Thyroid gland (tissue), 4 donors: ENCODE results near the gene ANKRD27. TPM values are rescaled to one million over a fixed set of nuclear protein-coding genes. Genes with fewer than 3 reads are reported as not detected.

Source experiments
- DNase-seq, 2 donors: peaks; one replicate each; pipeline ENCODE4 v3.0.0-alpha.2; 2019
- H3K27ac ChIP-seq, 3 donors: fragments of 200-600 bp; sonication (generic); 1 replicate in 2 of 3; 2 replicates in 1 of 3; pipeline ENCODE4 v1.5.1; 2016 to 2019; ENCODE audit warnings: mild to moderate bottlenecking in 1 of 3, moderate library complexity in 1 of 3
- H3K27me3 ChIP-seq: fragments of 200-600 bp; sonication (generic); one replicate; pipeline ENCODE4 v1.5.1; 2019
- H3K36me3 ChIP-seq, 2 donors: fragments of 200-600 bp; sonication (generic); one replicate each; pipeline ENCODE4 v1.5.1; 2016 to 2019
- H3K4me1 ChIP-seq, 2 donors: fragments of 200-600 bp; sonication (generic); one replicate each; pipeline ENCODE4 v1.5.1; 2017 to 2019
- H3K4me3 ChIP-seq, 3 donors: fragments of 200-600 bp; sonication (generic); replicated peaks in 1 of 3; 1 replicate in 2 of 3; 2 replicates in 1 of 3; pipeline ENCODE4 v1.5.1; 2016; ENCODE audit warnings: mild to moderate bottlenecking in 1 of 3
- H3K9me3 ChIP-seq: fragments of 200-600 bp; sonication (generic); one replicate; pipeline ENCODE4 v1.5.1; 2017
- CTCF ChIP-seq, 6 experiments: fragments of 200-600 bp in 3 of 6; fragments of 450-650 bp in 3 of 6; sonication (generic) in 3 of 6; IDR thresholded peaks; one replicate each; pipeline ENCODE4 v1.5.1; 2016 to 2019; ENCODE audit warnings: antibody characterized with exemption in 6 of 6, mild to moderate bottlenecking in 2 of 6, inconsistent platforms in 1 of 6, moderate library complexity in 1 of 6
- POLR2A ChIP-seq, 2 donors: fragments of 450-650 bp; IDR thresholded peaks; one replicate each; pipeline ENCODE4 v1.6.1; 2017; ENCODE audit warnings: antibody characterized with exemption in 2 of 2, mild to moderate bottlenecking in 2 of 2, moderate library complexity in 1 of 2
- WGBS, 2 donors: methylation state at CpG; one replicate each; pipeline ENCODE4 v1.1.5; 2017; 5-methylcytosine and 5-hydroxymethylcytosine counted together
- intact Hi-C: fragments of 100-400 bp; cut with DNase I; formaldehyde crosslinking; loops from one replicate; pipeline ENCODE4 v1.15.1; 2023
- total RNA-seq, 4 donors: library from RNA; depleted of rRNA; stranded (reverse); fragments of >200 nt; gene quantifications; one replicate each; pipeline ENCODE4 v1.2.3, GENCODE V29; 2016

The ANKRD27 gene
- total RNA-seq, 4 donors from 2014 or later, result 29.7 to 64.8 (median 48.7) TPM

- WGBS, 2 donors, result 81 to 89% methylated on average over 12 of the region's 12 CpGs
- intact Hi-C loops, result no loop called here
- H3K36me3 ChIP-seq, result peaks cover 48 to 54% of the 10 kb centered on the region in 2 donors
These were observed 53.0 kb downstream of the ANKRD27 start for GRCh38 chr19:32622002-32622401.

DNA sequence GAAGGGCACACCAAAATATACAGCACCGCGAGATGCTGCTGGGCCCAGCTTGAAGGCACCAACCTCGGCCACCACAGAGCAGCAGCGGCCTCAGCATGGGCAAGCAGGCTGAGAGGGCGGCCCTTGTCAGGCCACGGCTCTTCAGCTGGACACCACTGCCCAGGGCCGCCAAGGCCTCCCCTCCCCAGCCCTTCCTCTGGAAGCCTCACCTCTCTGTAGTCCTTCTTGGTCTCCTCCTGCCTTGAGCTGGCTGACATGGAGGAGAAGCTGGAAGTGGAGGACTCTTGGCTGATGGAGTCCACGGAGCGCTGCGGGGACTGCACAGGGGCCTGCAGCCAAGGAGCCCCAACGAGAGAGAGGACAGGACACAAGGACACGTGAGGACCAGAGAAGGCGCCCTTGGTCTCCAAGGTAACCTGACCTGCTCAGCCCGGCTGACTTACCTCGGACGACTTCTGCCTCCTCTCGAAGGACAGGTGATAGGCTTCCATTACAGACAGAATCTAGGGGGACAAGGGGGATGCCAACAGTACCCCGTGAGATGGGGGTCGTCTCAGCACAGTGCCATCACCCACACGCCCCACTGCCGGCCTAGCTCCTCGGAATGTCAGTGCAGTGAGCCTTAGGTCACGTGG lies 55.8 kb downstream of the ANKRD27 start:
- Histone ChIP-seq H3K27me3 (no peaks in the 10 kb centered on the region), H3K9me3 (no peaks in the 10 kb centered on the region), H3K36me3 (peaks cover 67 to 77% of the 10 kb centered on the region in 2 donors), H3K27ac (no peak overlapping the region), H3K4me1 (no peaks in the 10 kb centered on the region), H3K4me3 (no peak overlapping the region)
- intact Hi-C loops, result no loop called here
- WGBS, 2 donors, result 92 to 93% methylated on average over 18 to 21 of the region's 23 CpGs
- no peak for DNase-seq
- TF ChIP-seq CTCF (IDR thresholded peaks at IDR 0.05), result no peak
- no peak for TF ChIP-seq POLR2A (IDR thresholded peaks at IDR 0.05)

More at GRCh38 chr19:32622002-32622401, 53.0 kb downstream of the ANKRD27 start:
- no peak overlapping the region for H3K27ac ChIP-seq
- no peaks in the 10 kb centered on the region for H3K4me1 ChIP-seq
- no peak overlapping the region for H3K4me3 ChIP-seq
- no peak for DNase-seq
- no peaks in the 10 kb centered on the region for H3K27me3 ChIP-seq
- no peaks in the 10 kb centered on the region for H3K9me3 ChIP-seq
- TF ChIP-seq CTCF (IDR thresholded peaks at IDR 0.05) (no peak), POLR2A (IDR thresholded peaks at IDR 0.05) (no peak)

- H3K36me3 ChIP-seq, result peaks cover 48 to 75% of the 10 kb centered on the region in 2 donors
- TF ChIP-seq CTCF (IDR thresholded peaks at IDR 0.05) (no peak), POLR2A (IDR thresholded peaks at IDR 0.05) (no peak)
- no peak overlapping the region for H3K27ac ChIP-seq
- no peaks in the 10 kb centered on the region for H3K27me3 ChIP-seq
- no peak for DNase-seq
- no peak overlapping the region for H3K4me3 ChIP-seq
- no peaks in the 10 kb centered on the region for H3K4me1 ChIP-seq
- intact Hi-C loops, result no loop called here
- 87 to 88% methylated on average over 11 of the region's 11 CpGs for WGBS, 2 donors
- no peaks in the 10 kb centered on the region for H3K9me3 ChIP-seq
These were observed 59.4 kb downstream of the ANKRD27 start for GRCh38 chr19:32615569-32615968.

DNA sequence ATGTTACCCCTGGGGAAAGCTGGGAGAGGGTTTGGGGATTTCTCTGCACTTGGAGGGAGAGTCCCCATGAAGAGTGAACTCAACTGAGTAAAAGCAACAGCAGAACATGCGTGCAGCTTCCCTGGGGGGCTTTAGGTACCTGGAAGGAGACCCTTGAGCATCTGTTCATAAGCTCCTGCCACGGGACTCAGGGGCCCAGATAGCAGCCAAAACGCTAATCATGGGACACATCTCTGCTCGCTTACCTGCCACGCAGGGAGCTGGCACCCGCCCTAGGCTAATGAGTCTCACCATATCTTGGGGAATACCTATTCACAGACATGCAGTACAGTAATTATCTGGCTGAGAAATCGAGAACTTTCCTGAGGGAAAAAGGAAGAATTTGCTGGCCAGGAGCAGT lies 60.1 kb downstream of the ANKRD27 start:
- intact Hi-C loops, result no loop called here
- 96 to 97% methylated on average over 7 of the region's 7 CpGs for WGBS, 2 donors
- no peaks in the 10 kb centered on the region for H3K27me3 ChIP-seq
- H3K27ac ChIP-seq, result no peak overlapping the region
- no peak overlapping the region for H3K4me3 ChIP-seq
- no peaks in the 10 kb centered on the region for H3K9me3 ChIP-seq
- no peaks in the 10 kb centered on the region for H3K4me1 ChIP-seq
- TF ChIP-seq POLR2A (IDR thresholded peaks at IDR 0.05) (no peak), CTCF (IDR thresholded peaks at IDR 0.05) (no peak)
- peaks cover 43 to 68% of the 10 kb centered on the region in 2 donors for H3K36me3 ChIP-seq
- no peak for DNase-seq

- Histone ChIP-seq H3K27me3 (no peaks in the 10 kb centered on the region), H3K4me1 (no peaks in the 10 kb centered on the region), H3K9me3 (no peaks in the 10 kb centered on the region), H3K36me3 (peaks cover 30 to 51% of the 10 kb centered on the region in 2 donors), H3K4me3 (no peak overlapping the region), H3K27ac (no peak overlapping the region)
- TF ChIP-seq CTCF (IDR thresholded peaks at IDR 0.05) (no peak), POLR2A (IDR thresholded peaks at IDR 0.05) (no peak)
- DNase-seq, result no peak
- intact Hi-C loops, result no loop called here
- 70% methylated on average over 4 of the region's 4 CpGs for WGBS, 2 donors
These were observed 62.0 kb downstream of the ANKRD27 start for GRCh38 chr19:32613008-32613407.
